GM21528 (cell line): ENCODE data around the gene ACSM6.
A peak's percentile ranks its signal among the peaks of the same experiment; 100 is the strongest.

Experiments used
- ATAC-seq: cut with Tn5 transposase; IDR thresholded peaks from one replicate; pipeline ENCODE4 v1.9.1; 2021; ENCODE audit warnings: mild to moderate bottlenecking, moderate library complexity; ENCODE audit not compliant: unreplicated experiment, low FRiP score

ACSM6 gene

GRCh38 chr10:95265572-95265971, 71.5 kb downstream of the ACSM6 start:
- no peak for ATAC-seq

DNA sequence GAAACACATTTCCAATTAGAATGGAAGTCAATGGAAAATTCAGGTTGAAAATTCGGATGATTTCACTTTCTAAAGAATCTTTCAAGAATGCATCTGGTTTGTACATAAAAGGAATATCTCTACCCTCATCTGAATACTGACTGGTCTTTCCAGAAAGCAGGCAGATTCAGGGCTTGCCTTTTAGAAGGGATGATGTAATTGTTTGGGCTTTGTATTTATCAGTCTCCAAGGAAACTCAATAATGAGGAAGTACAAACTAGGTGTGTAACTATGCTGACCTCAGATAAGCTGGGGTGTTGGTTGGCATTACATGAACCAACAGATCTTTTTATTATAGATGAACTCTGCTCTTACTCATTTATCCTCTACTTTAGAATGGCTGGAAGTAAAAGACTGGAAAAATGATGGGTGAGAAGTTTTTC, 72.6 kb downstream of the ACSM6 start:
- ATAC-seq, result peak; percentile 68

DNA sequence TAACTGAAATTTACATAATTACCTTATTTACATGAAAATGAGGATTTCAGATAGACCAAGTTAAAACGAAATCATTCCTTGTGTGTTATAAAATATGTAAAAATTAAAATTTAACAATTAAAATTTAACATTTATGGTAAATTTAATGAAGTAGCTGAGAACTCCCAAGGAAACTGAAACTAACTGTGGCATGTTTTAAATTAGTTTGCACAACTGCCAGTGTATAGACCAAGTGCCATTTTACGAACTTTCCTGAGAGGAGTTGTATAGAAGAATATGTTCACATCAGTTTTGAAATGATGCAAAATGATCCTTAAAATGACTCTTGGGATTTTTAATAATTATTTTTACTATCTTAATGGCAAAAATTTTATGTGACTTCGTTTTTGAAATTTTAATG, 73.2 kb downstream of the ACSM6 start:
- no peak for ATAC-seq

DNA sequence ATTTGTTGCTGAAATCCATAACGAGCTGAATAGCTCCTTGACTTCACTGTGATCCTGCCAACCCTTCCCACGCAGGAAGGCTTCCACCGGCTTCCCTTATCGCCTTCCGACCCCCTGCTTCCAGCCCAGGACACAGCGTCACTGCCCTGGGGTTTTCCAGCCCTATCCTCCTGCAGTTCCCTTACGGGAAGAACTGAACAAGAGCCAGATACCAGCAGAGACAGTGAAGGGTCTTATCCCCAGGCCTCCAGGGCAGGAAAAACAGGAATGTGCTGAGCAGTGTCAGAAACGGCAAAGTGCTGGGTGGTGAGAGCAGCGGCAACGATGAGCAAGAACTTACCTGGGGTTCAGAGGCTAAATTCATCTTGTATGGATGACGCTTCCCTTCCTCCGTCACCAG, 74.4 kb downstream of the ACSM6 start:
- ATAC-seq, result no peak

GRCh38 chr10:95273393-95274312, 79.6 kb downstream of the ACSM6 start:
- ATAC-seq, result no peak

DNA sequence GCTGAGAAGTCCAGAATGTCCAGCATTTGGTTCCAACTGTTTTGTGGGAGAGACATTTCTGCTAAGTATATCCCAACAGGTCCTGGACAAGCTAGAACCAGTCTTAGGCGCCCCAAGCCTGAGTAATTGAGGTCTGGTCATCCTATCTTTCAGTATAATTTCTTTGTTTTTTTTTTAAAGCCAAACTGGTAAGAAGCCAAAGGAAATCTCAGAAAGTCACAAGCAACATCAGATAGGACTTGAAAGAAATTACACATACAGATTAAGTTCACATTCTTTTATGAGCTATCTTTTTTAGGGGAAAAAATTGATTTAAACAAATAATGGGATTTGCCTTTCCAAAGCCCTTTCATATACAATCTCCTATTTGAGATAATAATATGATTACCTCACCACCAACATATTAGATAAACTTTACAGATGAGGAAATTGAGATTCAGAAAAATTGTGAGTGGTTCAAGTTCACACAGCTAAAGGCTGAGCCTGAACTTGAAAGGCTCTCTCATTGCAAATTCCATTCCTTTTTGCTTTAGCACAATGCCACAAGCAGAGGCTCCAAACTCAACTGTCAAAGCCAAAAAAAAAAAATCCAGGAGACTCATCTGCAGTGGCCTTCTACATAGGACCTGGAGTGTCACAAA, 81.8 kb downstream of the ACSM6 start:
- no peak for ATAC-seq

DNA sequence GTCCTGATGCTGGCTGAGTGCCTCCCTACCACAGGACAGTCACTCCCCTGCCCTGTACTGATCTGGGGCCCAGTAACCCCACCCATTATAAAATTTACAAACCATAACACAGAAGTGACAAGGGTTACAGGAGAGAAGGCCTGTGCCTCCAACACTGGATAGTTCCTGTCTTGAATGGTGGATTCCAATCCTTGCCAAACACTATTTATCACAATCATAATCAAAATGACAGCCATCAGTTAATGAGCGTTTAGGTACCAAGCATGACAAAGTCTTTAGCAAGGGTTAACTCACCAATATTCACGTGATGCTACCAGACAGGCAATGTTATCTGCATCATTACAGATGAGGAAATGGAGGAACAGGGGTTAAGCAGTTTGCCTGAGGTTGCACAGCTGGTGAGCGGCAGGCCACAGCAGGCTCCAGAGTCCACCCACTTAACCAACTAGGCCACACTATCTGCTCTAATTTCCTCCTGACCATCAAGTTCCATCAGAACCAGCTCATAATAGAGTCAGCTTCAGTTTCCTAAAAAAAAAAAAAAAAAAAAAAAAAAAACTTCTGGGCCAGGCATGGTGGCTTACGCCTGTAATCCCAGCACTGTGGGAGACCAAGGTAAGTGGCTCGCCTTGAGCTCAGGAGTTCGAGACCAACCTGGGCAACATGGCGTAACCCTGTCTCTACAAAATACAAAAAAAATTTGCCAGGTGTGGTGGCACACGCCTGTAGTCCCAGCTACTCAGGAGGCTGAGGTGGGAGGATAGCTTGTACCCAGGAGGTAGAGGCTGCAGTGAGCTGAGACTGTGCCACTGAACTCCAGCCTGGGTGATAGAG, 82.5 kb downstream of the ACSM6 start:
- no peak for ATAC-seq

GRCh38 chr10:95277201-95277570, 83.1 kb downstream of the ACSM6 start:
- no peak for ATAC-seq

- no peak for ATAC-seq
These were observed 83.6 kb downstream of the ACSM6 start for GRCh38 chr10:95277614-95278013.
